H1 (cell line): Measurements from ENCODE around the gene CFAP53. TPM values are rescaled to one million over a fixed set of nuclear protein-coding genes. Genes with fewer than 3 reads are reported as not detected.

Source experiments
- ATF2 ChIP-seq: IDR thresholded peaks from 2 replicates; pipeline ENCODE4 v1.6.1; 2012; ENCODE audit warnings: low read length, inconsistent platforms
- CHD7 ChIP-seq: fragments of 300-600 bp; sonication (generic); IDR thresholded peaks from 2 replicates; pipeline ENCODE4 v1.7.1; 2012; ENCODE audit warnings: low read length, moderate library complexity, mild to moderate bottlenecking, inconsistent platforms; ENCODE audit not compliant: insufficient replicate concordance
- KDM1A ChIP-seq: fragments of 200-600, 300-600 bp; sonication (generic); IDR thresholded peaks from 2 replicates; pipeline ENCODE4 v1.7.1; 2016; ENCODE audit warnings: mild to moderate bottlenecking, low read length, borderline replicate concordance
- KDM4A ChIP-seq: IDR thresholded peaks from one replicate; pipeline ENCODE4 v1.7.1; 2012; ENCODE audit warnings: low read depth, mild to moderate bottlenecking, moderate library complexity, low read length, inconsistent platforms; ENCODE audit not compliant: severe bottlenecking
- SIRT6 ChIP-seq: IDR thresholded peaks from one replicate; pipeline ENCODE4 v1.7.1; 2012; ENCODE audit warnings: low read length, inconsistent platforms
- USF2 ChIP-seq: IDR thresholded peaks from 2 replicates; pipeline ENCODE4 v1.6.1; 2011; ENCODE audit warnings: low read length, improper control_type of control experiment
- polyA plus RNA-seq, 7 experiments: library from polyadenylated mRNA; depleted of rRNA in 3 of 7; stranded (reverse) in 5 of 7; unstranded in 2 of 7; fragments of >200 nt in 5 of 7; fragments of 200-250 nt in 2 of 7; gene quantifications; 1 replicate in 5 of 7; 2 replicates in 1 of 7; 4 replicates in 1 of 7; pipeline versions ENCODE4 v1.2.1 to v1.2.3, GENCODE V29; 2011 to 2013; ENCODE audit warnings: missing spikeins in 2 of 7, mixed read lengths in 2 of 7
- total RNA-seq: library from RNA; stranded (reverse); fragmentation: NEBNext Ultra II Directional; extraction: Animal tissue kit (Norgen Biotek cat#: 25700); gene quantifications from 2 replicates; pipeline ENCODE4 v1.2.1, GENCODE V29; 2021

CFAP53 gene
- total and polyA plus RNA-seq, 2 of the 8 experiments (the other 6 are each of a cell fraction or from before 2014, with no cell fraction given): 0.08 to 0.30 TPM

GRCh38 chr18:50312296-50313030 lies 46.2 kb upstream of the CFAP53 start (continued):
- TF ChIP-seq CHD7: no peak
- no peak for TF ChIP-seq KDM4A
- TF ChIP-seq SIRT6: no peak
- TF ChIP-seq ATF2: no peak
- no peak for TF ChIP-seq USF2
- TF ChIP-seq KDM1A: no peak
